ENCODE results near the gene DEFB126. TPM values are rescaled to one million over a fixed set of nuclear protein-coding genes. Genes with fewer than 3 reads are reported as not detected.
"Not testable (repeated sequence)": the region's sequence is repeated elsewhere in the genome, so short reads cannot be mapped to it uniquely, and the experiment has no call there.

DEFB126 gene
- total and polyA plus RNA-seq, 11 donors = not detected

- TF ChIP-seq CTCF (IDR thresholded peaks at IDR 0.05) (no peak), POLR2A (IDR thresholded peaks at IDR 0.05) (no peak)
- no peaks in the 10 kb centered on the region for H3K9me3 ChIP-seq
- ATAC-seq = no peak
- 77 to 93% (median 86%) methylated on average over 2 to 5 of the region's 5 CpGs for WGBS, 4 donors
- H3K4me1 ChIP-seq = no peaks in the 10 kb centered on the region
- intact Hi-C loops (cut with DNase I) = no loop called here
- no peak for DNase-seq
- peaks cover 0 to 29% (median 5%) of the 10 kb centered on the region in 9 donors for H3K27me3 ChIP-seq
- H3K36me3 ChIP-seq = no peaks in the 10 kb centered on the region
- H3K4me3 ChIP-seq = no peak overlapping the region
- no peak overlapping the region for H3K27ac ChIP-seq
Measured at GRCh38 chr20:103456-103855, 38.9 kb upstream of the DEFB126 start.

- ATAC-seq = no peak
- Histone ChIP-seq H3K4me3 (no peak overlapping the region), H3K27me3 (peaks cover 0 to 12% (median 0%) of the 10 kb centered on the region in 9 donors), H3K9me3 (peaks cover 0 to 8% (median under 1%) of the 10 kb centered on the region in 12 donors), H3K27ac (no peak overlapping the region), H3K4me1 (no peaks in the 10 kb centered on the region), H3K36me3 (no peaks in the 10 kb centered on the region)
- intact Hi-C loops (cut with DNase I) = no loop called here
- TF ChIP-seq CTCF (IDR thresholded peaks at IDR 0.05) (no peak), POLR2A (IDR thresholded peaks at IDR 0.05) (no peak)
- no peak for DNase-seq
Measured at GRCh38 chr20:112396-112795, 30.0 kb upstream of the DEFB126 start.

GRCh38 chr20:117518-117917, 24.9 kb upstream of the DEFB126 start:
- no peak overlapping the region for H3K4me3 ChIP-seq
- H3K27ac ChIP-seq = no peak overlapping the region
- H3K36me3 ChIP-seq = no peaks in the 10 kb centered on the region
- ATAC-seq = no peak
- intact Hi-C loops (cut with DNase I) = no loop called here
- H3K9me3 ChIP-seq = peaks cover 0 to 20% (median 4%) of the 10 kb centered on the region in 12 donors
- no peaks in the 10 kb centered on the region for H3K4me1 ChIP-seq
- peaks cover 0 to 32% (median 0%) of the 10 kb centered on the region in 9 donors for H3K27me3 ChIP-seq
- no peak for DNase-seq
- no peak for TF ChIP-seq CTCF (IDR thresholded peaks at IDR 0.05)
- no peak for TF ChIP-seq POLR2A (IDR thresholded peaks at IDR 0.05)

- DNase-seq; intact Hi-C loops (cut with DNase I); H3K9me3 ChIP-seq; ATAC-seq; H3K36me3 ChIP-seq; H3K4me1 ChIP-seq; H3K4me3 ChIP-seq; H3K27me3 ChIP-seq; H3K27ac ChIP-seq: not testable (repeated sequence)
- 82 to 87% (median 87%) methylated on average over 23 to 27 of the region's 28 CpGs for WGBS, 4 donors
Measured at GRCh38 chr20:129786-130323, 12.5 kb upstream of the DEFB126 start.
